COR-L47 (cell line): Measurements from ENCODE around the gene ZNF609.
A peak's percentile ranks its signal among the peaks of the same experiment; 100 is the strongest.
"Not testable (repeated sequence)": the region's sequence is repeated elsewhere in the genome, so short reads cannot be mapped to it uniquely, and the experiment has no call there.

ENCODE experiments used
- DNase-seq: peaks from one replicate; lab custom pipeline; 2025; lab: John Stamatoyannopoulos, UW

ZNF609 gene

DNA sequence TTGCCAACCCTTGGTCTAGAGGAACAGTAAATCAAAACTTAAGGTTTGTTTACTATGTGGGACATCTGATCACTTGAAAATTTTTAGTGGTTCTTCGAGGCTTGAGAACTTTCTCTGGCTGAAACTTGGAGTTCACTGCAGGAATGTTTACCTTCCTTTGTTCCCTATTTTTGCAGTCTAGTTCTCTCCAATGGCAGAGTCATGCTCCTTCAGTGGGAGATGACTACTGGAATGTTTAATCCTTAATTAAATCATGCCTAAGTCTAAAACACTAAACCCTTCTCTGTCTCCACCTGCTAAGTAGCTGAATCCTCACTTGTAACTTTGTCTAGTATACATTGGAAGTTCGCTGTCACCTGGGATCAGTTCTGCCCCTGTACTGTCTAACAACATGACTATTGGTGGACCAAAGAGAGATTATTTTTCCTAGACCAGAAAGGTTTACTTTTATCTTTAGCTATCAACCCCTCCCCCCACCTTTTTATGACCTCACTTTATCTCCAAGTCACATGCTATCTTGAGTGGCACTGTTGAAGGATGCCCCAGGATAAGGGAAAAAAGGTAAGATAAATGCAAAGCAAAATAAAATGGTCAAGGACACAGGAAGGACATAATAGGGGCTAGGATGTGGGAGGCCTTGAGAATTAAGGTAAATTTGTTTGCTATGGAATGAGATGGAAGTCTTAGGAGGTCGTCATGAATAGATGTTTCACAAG, 1.2 kb upstream of the ZNF609 start:
- DNase-seq: no peak

DNA sequence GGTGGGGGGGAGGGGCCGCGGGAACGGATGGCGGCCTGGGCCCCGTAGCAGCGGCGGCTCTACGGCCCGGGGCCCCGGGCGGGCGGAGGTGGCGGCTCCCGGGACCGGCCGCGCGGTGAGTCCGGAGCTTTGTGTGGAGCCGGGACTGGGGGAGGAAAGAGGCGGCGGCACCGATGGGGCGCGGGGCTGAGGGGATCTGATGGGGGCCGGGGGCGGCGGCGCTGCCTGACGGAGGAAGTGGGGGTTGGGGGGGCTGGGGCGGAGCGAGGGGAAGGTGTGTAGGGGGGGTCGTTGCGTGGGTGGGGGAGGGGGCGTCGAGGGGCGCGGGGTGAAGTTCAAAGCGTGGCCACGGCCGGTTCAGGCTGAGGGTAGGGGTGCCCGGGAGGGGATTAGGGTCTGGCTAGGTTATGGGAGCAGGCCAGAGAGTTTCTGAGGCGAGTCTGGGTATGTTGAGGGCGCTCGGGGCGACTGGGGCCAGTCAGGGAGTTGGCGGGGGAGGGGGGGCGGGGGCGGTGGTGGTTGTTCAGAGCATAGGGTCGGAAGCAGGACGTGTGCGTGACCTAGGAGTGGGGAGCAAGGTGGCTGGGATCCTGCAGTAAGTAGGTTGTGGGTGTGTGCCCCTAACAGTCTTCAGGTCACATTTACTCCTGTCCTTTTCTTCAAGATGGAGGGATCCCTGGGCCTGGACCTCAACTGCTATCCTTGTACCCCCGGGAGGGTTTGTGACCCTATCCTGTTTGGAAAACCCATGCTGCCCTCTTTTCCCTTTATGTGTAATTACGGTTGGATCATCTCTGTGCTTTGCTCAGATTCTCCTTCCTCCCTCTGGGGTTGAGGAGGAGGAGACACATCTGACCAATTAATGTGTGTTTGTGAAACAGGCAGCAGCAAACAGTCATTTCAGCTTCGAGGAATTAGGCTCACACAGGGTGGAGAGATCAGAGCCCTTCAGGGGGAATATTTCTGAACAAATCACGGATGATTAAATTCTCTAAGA, 644 bp downstream of the ZNF609 start:
- DNase-seq: peak; percentile 67

DNA sequence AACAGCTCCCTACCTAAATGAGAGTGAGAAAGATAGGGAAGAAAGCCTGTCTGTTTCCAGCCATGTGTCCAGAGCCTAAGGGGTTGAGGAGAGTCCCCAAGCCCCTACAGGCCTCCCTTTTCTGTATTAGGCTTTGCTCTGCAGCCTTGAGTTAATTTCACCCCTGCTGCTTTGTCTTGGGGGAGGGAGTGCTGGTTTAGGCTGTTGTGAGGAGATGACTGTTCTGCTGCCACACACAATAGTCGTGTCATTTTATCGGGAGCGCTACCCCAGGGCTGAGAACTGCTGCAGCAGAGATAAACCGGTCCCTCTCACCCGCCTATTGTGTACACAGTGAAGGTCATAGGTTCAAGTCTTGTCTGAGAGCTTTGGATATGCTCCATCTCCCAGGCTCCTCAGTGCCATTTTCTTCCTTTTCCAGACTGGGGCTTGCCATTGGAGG, 1.4 kb downstream of the ZNF609 start:
- peak; percentile 60 for DNase-seq

DNA sequence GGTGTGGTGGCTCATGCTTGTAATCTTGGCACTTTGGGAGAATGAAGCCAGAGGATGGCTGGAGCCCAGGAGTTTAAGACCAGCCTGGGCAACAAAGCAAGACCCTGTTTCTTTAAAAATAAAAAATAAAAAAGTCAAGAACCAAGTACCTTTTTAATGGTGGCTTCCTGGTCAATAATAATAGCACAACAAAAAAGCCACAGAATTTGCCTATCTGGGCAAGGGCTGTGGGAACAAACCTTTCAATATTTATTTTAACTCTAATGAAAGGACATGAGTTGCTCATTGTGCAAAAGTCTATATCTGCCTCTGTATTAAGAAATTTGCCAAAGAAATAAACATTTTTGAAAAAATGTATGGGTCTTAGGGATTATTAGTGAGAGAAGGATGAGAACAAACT, 2.1 kb downstream of the ZNF609 start:
- no peak for DNase-seq

DNA sequence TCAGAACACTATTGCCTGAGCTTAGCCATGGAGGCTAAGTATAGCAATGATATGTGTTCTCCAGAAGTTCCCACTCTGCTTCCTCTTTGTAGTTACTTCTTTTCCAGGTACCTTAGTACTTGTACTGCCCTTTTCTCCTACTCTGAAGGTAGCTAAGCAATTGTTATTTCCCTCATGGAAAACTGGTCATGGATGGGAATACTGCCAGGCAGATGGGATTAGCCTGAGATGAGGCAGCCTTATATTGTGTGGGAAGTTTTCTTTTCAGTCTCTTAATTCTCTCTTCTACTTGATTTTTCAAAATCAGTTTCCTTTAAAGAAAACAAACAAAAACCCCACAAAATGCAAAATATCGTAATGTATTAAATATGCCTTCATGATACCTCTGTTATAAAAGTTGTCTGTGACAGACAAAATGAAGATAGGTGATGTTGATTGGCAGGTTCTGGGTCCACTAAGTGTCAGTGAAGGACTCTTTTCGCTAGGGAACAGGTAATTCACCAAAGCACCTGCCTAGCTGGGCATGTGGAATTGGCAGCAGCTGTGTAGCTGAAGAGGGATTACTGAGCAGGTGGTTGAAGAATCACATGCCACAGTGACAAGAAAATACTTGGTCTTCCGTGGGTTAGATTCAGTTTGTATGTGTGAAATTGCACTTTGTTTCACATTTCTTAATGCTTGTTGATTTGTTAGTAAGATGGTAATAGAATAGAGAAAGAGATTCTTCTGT, 4.1 kb downstream of the ZNF609 start:
- peak; percentile 61 for DNase-seq

DNA sequence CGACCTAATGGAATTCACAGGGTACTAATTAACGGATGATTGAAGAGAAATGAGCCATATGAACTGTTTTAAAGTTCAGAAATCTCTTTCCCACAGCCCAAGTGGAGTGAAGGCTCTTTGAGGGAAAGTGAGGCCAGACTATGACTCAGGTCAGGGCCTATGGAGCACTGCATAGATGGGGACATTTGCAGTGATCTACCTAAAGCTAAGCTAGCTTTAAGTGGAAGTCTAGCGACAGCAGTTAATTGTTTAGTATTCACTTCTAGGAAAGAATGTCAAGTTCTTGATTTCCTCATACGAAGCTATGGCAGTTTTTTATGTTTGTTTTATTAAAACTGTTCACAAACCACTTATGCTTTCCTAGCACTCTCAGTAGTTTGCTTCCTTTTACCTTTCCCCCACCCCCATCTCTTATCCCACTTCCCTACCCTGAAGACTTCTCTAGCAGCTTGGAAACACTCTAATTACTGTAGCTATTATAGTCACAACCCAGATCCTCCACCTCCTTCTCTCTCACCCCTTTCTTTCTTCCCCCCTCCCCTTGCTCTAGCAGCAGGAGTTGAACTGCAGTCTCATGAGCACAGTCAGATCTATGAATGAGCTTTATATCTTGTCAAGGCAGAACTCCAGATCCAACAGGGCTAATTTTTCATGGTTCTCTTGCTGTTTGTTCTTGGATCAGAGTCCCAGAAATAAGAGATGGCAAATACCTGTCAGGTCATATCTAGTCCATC, 6.2 kb downstream of the ZNF609 start:
- DNase-seq: no peak

DNA sequence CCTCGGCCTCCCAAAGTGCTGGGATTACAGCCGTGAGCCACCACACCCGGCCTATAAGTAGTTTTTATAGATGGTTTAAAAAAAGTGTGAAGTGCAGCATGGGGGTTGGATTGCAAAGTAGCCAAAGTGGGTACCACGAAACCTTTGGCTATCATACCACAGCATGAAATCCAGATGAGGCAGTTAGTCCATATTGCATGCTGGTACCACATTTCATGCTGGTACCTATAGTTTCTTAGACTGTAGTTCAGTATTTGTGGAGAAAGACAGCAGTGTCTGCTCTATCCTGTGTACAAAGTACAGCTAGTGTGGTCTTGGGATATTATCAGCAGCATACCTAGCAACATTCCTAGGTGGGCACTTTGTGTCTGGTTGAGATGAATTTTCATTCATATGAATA, 11.8 kb downstream of the ZNF609 start:
- DNase-seq: no peak

DNA sequence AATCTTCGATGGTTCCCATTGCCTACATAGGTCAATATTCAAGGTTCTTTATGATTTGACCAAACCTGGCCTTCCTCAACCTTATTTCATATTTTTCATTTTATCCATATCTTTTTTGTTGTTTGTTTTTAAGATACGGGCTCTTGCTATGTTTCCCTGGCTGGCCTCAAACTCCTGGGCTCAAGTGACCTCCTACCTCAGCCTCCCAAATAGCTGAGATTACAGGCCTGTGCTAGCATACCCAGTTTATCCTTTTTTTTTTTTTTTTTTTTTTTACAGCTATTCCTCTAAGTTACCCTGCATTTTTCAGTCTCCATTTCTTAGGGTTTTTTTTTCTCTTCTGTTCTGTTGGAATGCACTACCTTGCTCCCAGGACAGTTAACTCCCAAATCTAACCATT, 14.5 kb downstream of the ZNF609 start:
- DNase-seq: no peak

DNA sequence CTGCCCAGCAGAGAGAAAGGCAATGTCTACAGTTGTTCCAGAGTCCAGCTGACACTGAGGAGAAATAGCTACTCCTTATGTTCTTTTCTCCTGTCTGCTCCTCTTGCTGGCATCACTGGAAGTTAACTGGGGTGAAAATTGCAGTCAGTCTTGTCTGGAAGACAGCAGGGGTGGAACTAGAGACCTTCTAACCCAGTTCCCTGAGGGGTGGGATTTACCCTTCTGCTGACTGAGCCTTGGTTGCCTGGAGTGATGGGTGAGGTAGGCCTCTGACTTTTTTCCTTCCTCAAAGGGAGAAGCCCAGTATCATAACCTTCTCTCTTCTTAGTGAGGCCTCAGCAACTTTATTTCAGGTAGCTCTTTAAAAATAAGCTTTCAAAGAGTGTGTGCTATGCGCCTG, 16.2 kb downstream of the ZNF609 start:
- no peak for DNase-seq

- no peak for DNase-seq
Observed at GRCh38 chr15:64478863-64479262, 18.5 kb downstream of the ZNF609 start.

GRCh38 chr15:64480891-64481290, 20.5 kb downstream of the ZNF609 start:
- no peak for DNase-seq

DNA sequence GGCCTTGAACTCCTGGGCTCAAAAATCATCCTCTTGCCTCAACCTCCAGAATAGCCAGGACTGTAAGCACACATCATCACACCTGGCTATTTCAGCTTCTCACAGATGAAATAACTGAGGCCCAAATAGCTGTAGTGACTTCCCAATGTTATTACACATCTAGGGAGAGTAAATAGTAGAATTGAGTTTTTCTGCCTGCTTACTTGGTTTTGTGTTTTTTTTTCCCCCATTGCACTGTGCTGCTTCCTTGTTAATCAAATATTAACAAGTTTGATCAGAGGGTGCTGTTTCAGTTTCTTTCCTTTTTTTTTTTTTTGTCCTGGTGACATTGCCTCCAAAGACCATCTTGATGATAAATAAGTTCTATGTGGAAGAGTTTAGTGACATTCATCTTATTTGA, 23.4 kb downstream of the ZNF609 start:
- DNase-seq: no peak

DNA sequence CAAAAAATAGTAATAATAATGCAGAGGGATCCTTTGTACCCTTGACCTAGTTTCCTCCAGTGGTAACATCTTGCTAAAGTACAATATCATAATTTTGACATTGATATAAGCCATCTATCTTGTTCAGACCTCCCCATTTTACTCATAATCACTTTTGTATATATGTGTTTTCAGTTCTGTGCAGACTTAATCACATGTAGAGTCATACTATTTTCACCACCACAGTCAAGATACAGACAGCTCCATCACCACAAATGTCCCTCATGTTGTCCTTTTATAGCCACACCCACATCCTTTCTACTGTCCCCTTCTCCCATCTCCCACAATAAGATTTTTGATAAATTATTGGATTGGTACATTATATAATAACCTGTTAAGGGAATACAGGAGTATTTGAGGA, 25.4 kb downstream of the ZNF609 start:
- DNase-seq: no peak

DNA sequence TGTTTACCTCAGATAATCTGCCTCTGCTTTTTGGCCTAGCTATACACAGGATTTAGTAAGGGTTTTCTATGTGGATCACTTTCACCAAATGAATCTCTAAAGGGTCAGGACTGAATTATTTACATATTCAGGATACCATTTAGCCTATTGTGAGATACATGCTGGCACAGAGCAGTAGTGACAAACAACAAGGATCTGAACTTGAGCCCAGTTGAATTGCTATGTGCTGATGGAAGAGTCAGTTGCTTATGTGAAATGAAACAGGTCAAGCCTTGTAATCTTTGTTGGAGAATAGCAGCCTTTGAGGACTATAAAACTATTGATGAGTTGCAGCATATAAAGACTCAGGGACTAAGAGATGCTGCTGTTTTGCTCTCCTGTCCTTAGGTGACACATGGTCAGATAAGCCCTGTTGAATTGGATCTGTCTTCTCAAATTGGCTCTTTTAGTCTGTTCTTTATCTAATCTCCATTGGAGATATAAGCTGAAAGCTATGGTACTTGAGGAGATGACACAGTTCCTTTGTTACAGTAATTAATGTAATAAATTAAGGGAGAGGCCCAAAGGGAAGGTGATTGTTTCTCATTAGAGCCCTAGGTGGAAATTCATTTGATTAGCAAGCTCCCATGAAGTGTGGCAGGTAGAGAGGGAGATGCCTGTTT, 30.4 kb downstream of the ZNF609 start:
- no peak for DNase-seq

GRCh38 chr15:64493641-64494040, 33.3 kb downstream of the ZNF609 start:
- DNase-seq: no peak

GRCh38 chr15:64495968-64496367, 35.6 kb downstream of the ZNF609 start:
- not testable (repeated sequence) for DNase-seq

DNA sequence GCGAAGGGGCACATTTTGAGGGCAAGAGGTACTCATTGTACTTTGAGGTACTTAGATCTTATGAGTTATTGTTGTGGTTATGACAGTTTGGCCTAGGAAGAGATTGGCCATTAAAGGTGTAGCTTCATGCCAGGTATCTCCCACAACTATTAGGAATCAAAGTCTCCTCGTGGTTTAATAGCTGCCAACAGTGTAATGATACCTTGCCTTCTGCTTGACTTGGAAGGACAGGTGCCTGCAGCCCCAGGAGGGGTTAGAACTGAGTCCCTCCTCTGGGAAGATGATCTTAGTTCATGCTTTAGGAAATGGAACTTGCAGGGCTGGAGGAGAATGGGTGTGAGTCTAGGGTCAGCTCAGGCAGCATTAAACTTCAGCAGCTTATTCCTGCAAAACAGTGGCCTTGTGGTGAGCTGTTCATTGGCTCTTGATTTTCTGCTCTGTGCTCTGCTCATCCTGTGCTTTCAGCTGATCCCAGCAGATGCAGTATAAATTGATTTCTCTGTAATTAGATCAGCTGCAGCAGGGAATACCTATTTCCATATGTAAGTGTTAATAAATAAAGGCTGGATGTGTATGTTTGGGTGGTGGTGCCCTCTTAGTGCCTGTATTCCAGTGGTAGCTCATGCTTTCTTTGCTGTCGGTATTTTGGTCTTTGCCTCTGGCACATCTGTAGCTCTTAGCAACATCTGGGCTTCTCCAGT, 40.5 kb downstream of the ZNF609 start:
- DNase-seq: no peak

DNA sequence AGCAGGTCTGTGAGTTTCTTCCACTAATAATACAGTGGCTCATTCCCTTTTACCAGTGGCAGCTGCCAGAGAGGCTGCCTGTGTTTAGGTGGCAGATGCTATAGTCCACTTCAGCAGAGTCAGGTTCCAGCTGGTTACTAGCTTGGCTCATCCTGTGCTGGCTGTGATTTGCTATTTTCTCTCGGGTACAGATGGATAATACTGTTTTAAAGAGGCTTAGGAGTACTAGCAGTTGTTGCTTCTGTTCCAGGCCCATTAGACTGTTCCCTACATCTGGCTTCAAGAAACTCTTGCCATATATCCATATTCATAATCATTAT, 41.0 kb downstream of the ZNF609 start:
- no peak for DNase-seq

GRCh38 chr15:64502151-64502550, 41.8 kb downstream of the ZNF609 start:
- DNase-seq: no peak

DNA sequence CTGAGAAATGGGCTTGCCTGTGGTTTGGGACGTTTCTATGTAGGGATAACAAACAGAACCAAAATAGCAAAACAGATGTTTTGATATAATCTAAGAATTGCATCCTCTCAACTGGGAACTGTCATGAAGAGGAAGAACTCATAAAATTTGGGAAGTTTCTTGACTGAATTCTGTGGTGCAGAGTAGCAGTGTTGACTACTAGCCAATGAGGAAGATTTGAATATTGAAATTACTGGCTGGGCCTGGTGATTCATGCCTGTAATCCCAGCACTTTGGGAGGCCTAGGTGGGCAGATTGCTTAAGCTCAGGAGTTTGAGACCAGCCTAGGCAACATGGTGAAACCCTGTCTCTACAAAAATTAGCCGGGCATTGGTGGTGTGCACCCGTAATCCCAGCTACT, 42.2 kb downstream of the ZNF609 start:
- no peak for DNase-seq

- no peak for DNase-seq
Observed at GRCh38 chr15:64503197-64503596, 42.8 kb downstream of the ZNF609 start.
